Measurements from ENCODE around the gene PRKAG2.

Gene PRKAG2

GRCh38 chr7:151657173-151657572 lies 219.7 kb downstream of the PRKAG2 start:
- H3K9me3 ChIP-seq: no peaks in the 10 kb centered on the region
- no peaks in the 10 kb centered on the region for H3K27me3 ChIP-seq
- DNase-seq: no peak
- no peaks in the 10 kb centered on the region for H3K4me1 ChIP-seq
- H3K36me3 ChIP-seq: no peaks in the 10 kb centered on the region
- TF ChIP-seq CTCF (IDR thresholded peaks at IDR 0.05; ENCODE audit: low read depth, low read length): no peak
- H3K4me3 ChIP-seq (ENCODE audit: low read depth, low read length): no peak overlapping the region

DNA sequence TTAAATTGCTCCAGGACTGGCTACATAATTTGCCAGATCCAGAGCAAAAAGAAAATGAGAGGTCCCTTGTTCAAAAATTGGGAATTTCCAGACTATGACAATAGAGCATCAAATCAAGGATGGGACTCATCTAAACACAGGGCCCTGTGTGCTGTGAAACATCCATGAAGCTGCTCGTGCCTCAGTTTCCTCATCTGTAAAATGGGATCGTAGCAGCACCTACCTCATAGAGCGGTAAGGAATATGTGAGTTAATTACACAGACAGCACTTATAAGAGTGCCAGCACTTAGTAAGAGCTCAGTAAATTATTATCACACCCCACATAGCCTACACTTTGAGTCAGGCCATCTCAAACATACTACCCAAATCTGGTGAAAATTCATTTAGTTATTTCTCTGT lies 221.4 kb downstream of the PRKAG2 start:
- no peak for DNase-seq
- TF ChIP-seq CTCF (IDR thresholded peaks at IDR 0.05; ENCODE audit: low read depth, low read length): no peak
- no peaks in the 10 kb centered on the region for H3K36me3 ChIP-seq
- H3K9me3 ChIP-seq: no peaks in the 10 kb centered on the region
- H3K4me3 ChIP-seq (ENCODE audit: low read depth, low read length): no peak overlapping the region
- no peaks in the 10 kb centered on the region for H3K4me1 ChIP-seq
- no peaks in the 10 kb centered on the region for H3K27me3 ChIP-seq

- Histone ChIP-seq H3K9me3 (no peaks in the 10 kb centered on the region), H3K4me3 (ENCODE audit: low read depth, low read length) (no peak overlapping the region), H3K4me1 (no peaks in the 10 kb centered on the region), H3K36me3 (no peaks in the 10 kb centered on the region), H3K27me3 (no peaks in the 10 kb centered on the region)
- no peak for TF ChIP-seq CTCF (IDR thresholded peaks at IDR 0.05; ENCODE audit: low read depth, low read length)
- no peak for DNase-seq
Measured at GRCh38 chr7:151652111-151652510, 224.8 kb downstream of the PRKAG2 start.

GRCh38 chr7:151650161-151650560 lies 226.8 kb downstream of the PRKAG2 start:
- peaks cover 1% of the 10 kb centered on the region; the same call in 1 of the 2 replicates for H3K9me3 ChIP-seq
- no peak for DNase-seq
- H3K36me3 ChIP-seq: no peaks in the 10 kb centered on the region
- H3K27me3 ChIP-seq: no peaks in the 10 kb centered on the region
- H3K4me1 ChIP-seq: no peaks in the 10 kb centered on the region
- H3K4me3 ChIP-seq (ENCODE audit: low read depth, low read length): no peak overlapping the region
- TF ChIP-seq CTCF (IDR thresholded peaks at IDR 0.05; ENCODE audit: low read depth, low read length): no peak

GRCh38 chr7:151648429-151648828 lies 228.5 kb downstream of the PRKAG2 start:
- no peak for DNase-seq
- no peaks in the 10 kb centered on the region for H3K36me3 ChIP-seq
- no peaks in the 10 kb centered on the region for H3K27me3 ChIP-seq
- no peak overlapping the region for H3K4me3 ChIP-seq (ENCODE audit: low read depth, low read length)
- TF ChIP-seq CTCF (IDR thresholded peaks at IDR 0.05; ENCODE audit: low read depth, low read length): no peak
- H3K9me3 ChIP-seq: peaks cover 3% of the 10 kb centered on the region; the same call in 1 of the 2 replicates
- no peaks in the 10 kb centered on the region for H3K4me1 ChIP-seq

DNA sequence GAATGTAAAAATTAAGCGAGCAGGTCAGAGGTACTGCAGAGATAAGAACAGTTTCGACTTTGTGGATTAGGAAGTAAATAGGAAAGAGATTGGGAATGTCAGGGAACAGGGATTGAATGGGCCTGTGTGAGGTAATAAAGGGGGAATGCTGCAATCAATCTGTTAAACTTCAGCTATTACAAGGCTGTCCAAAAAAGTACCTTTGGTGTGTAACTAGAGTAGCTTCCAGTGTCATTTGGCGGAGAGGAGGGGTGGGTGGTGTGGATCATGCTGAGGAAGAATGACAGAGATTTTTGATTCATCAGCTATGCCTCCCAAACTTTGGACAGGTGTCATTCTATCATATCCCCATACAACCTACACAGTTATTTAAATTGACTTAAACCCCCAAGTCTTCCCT lies 229.0 kb downstream of the PRKAG2 start:
- Histone ChIP-seq H3K9me3 (peaks cover 3% of the 10 kb centered on the region; the same call in 1 of the 2 replicates), H3K4me3 (ENCODE audit: low read depth, low read length) (no peak overlapping the region), H3K4me1 (no peaks in the 10 kb centered on the region), H3K36me3 (no peaks in the 10 kb centered on the region), H3K27me3 (no peaks in the 10 kb centered on the region)
- DNase-seq: no peak
- no peak for TF ChIP-seq CTCF (IDR thresholded peaks at IDR 0.05; ENCODE audit: low read depth, low read length)

All from BE2C (cell line).